Activated naive CD4-positive, alpha-beta T cell treated with anti-CD3 and anti-CD28 coated beads, Interleukin-2, amount 50 U/mL, for 24 hours (primary cell): ENCODE data around the gene AANAT.

Source experiments
- H3K27ac Mint-ChIP-seq: one replicate; pipeline ENCODE4 v1.8.0; 2021; ENCODE audit warnings: mild to moderate bottlenecking, mixed read lengths
- H3K27me3 Mint-ChIP-seq: one replicate; pipeline ENCODE4 v1.8.0; 2021; ENCODE audit warnings: mixed read lengths
- H3K36me3 Mint-ChIP-seq: one replicate; pipeline ENCODE4 v1.8.0; 2021; ENCODE audit warnings: mixed read lengths
- H3K4me1 Mint-ChIP-seq: one replicate; pipeline ENCODE4 v1.8.0; 2021; ENCODE audit warnings: mixed read lengths
- H3K4me3 Mint-ChIP-seq: one replicate; pipeline ENCODE4 v1.8.0; 2021; ENCODE audit warnings: mild to moderate bottlenecking, mixed read lengths
- H3K9me3 Mint-ChIP-seq: one replicate; pipeline ENCODE4 v1.8.0; 2021; ENCODE audit warnings: mixed read lengths

AANAT gene

DNA sequence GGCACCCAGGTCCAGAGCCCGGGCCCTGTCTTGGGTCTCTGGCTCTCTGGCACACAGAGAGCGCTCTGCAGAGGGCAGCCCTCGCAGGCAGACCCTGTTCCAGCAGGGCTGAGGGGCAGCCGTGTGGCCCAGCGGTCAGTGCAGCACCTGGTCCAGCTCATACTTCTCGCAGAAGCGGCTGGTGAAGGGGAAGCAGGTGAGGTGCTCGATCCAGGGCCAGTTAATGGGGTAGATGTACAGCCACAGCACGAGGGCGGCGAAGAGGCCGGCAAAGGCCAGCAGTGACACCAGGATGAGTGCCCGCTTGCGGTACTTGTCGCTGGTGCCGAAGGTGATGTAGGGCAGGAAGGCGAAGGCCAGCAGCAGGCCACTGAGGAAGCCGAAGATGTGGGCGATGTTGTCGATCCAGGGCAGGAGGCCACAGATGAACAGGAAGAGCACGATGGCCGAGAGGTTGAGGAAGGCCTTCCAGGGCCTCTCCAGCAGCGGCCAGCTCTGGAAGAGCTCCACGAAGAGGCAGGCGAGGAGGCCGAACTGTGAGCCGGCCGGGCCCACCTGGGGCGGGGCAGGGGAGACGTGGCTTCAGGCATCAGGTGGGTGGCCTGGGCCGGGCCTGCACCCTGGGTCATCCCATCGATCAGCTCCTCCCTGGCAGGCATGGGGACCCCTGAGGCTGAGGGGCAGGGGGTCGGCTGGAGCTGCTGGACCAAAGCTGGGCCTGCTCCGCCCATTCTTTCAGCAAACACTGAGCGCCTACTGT, 4.3 kb downstream of the AANAT start:
- H3K4me1 Mint-ChIP-seq = no peaks in the 10 kb centered on the region
- no peaks in the 10 kb centered on the region for H3K27me3 Mint-ChIP-seq
- H3K4me3 Mint-ChIP-seq = no peak overlapping the region
- H3K27ac Mint-ChIP-seq = no peak overlapping the region
- H3K9me3 Mint-ChIP-seq = no peaks in the 10 kb centered on the region
- H3K36me3 Mint-ChIP-seq = peaks cover 7% of the 10 kb centered on the region

DNA sequence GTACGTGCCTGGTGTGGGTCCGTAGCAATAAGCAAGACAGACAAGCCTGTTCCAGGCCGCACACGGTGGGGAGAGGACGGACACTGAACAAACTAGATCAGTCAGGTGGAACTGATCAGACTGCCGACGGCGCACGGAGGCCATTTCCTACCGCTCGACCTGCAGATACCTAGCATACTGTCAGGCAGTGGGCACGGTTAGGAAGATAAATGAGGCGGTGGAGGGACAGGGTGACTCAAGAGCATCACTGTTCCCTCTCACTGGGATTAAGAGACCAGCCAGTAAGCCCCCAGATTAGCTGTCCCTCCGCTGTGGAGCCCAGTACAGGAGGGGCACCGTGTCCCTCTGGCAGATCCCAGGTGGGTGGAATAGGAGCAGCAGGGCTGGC, 4.8 kb downstream of the AANAT start:
- Mint-ChIP-seq H3K36me3 (peaks cover 7% of the 10 kb centered on the region), H3K4me3 (no peak overlapping the region), H3K4me1 (no peaks in the 10 kb centered on the region), H3K9me3 (no peaks in the 10 kb centered on the region), H3K27ac (no peak overlapping the region), H3K27me3 (no peaks in the 10 kb centered on the region)

DNA sequence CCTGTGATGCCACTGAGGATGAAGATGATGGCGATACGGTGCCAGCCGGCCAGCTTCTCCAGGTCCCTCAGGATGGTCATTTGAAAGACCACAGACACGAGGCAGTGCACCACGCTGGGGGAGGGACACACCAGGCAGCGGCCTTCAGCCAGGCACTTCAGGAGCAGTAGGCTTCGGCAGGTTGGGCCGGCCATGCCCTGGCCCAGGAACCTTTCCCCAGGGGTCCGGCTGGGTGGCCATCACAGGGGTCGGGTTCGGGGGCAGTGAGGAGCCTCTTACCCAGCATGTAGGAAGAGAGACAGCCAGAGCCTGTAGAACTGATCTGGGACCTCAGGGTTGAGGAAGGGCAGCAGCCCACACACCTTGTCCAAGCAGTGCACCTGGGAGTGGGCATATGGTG, 5.3 kb downstream of the AANAT start:
- peaks cover 7% of the 10 kb centered on the region for H3K36me3 Mint-ChIP-seq
- H3K4me1 Mint-ChIP-seq = no peaks in the 10 kb centered on the region
- H3K4me3 Mint-ChIP-seq = no peak overlapping the region
- no peak overlapping the region for H3K27ac Mint-ChIP-seq
- no peaks in the 10 kb centered on the region for H3K27me3 Mint-ChIP-seq
- no peaks in the 10 kb centered on the region for H3K9me3 Mint-ChIP-seq

DNA sequence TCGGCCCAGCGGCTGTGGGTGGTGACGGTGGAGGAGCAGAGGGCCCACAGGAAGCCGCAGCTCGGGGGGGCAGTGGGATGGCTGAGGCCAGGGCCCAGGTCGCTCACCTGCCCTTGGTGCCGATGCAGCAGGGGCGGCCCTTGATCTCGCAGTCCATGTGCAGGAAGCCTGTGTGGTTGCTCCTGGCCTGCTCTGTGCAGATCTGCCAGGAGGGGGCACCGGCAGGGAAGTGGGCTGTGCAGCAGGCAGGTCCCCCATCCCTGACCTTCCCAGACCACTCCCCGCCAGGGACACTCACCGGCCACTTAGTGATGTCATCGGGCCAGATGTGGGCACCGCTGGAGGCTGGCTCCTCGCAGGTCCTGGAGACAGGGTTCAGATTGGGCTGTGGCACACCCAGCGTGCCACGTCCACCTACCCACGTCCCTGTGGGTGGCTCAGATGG, 6.2 kb downstream of the AANAT start:
- no peaks in the 10 kb centered on the region for H3K4me1 Mint-ChIP-seq
- no peaks in the 10 kb centered on the region for H3K27me3 Mint-ChIP-seq
- H3K27ac Mint-ChIP-seq = no peak overlapping the region
- no peaks in the 10 kb centered on the region for H3K9me3 Mint-ChIP-seq
- H3K4me3 Mint-ChIP-seq = no peak overlapping the region
- H3K36me3 Mint-ChIP-seq = peaks cover 7% of the 10 kb centered on the region

DNA sequence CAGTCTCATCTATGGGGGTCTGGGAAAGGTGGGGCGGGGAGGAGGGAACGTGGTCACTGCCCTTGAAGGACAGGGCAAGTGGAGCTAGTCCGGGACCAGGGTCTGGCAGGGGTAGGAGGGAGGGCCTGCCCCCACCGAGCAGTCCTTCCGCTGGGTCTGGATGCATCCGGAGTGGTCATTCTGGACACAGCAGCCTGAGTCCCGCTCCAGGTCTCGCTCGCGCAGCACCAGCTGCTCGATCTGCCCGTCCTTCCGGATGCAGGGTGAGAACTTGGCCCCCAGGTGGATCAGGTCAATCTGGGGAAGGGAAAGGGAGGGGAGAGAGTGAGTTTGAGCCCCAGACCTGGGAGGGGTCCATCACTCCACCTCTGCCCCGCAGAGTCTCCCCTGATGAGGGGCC, 6.8 kb downstream of the AANAT start:
- no peak overlapping the region for H3K27ac Mint-ChIP-seq
- H3K4me3 Mint-ChIP-seq = no peak overlapping the region
- no peaks in the 10 kb centered on the region for H3K27me3 Mint-ChIP-seq
- no peaks in the 10 kb centered on the region for H3K9me3 Mint-ChIP-seq
- no peaks in the 10 kb centered on the region for H3K4me1 Mint-ChIP-seq
- H3K36me3 Mint-ChIP-seq = peaks cover 7% of the 10 kb centered on the region

DNA sequence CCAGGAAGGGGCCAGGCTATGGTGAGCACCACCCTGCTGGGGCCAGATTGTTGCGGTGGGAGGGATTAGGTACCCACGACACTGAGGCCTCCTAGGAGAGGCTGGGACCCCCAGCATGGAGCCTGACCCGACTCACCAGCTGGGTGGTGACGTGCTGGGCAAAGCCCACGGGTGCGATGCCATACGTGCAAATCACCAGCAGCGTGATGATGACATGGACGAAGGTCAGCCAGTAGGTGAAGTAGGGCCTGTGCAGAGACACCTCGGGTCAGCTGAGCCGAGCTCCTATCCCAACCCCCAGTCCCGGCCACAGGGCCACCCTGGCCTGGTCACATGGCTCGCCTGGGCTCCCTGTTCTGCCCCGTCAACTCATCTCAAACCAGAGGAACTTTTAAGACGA, 7.5 kb downstream of the AANAT start:
- Mint-ChIP-seq H3K27ac (no peak overlapping the region), H3K4me3 (no peak overlapping the region), H3K4me1 (no peaks in the 10 kb centered on the region), H3K27me3 (no peaks in the 10 kb centered on the region), H3K9me3 (no peaks in the 10 kb centered on the region), H3K36me3 (peaks cover 8% of the 10 kb centered on the region)

DNA sequence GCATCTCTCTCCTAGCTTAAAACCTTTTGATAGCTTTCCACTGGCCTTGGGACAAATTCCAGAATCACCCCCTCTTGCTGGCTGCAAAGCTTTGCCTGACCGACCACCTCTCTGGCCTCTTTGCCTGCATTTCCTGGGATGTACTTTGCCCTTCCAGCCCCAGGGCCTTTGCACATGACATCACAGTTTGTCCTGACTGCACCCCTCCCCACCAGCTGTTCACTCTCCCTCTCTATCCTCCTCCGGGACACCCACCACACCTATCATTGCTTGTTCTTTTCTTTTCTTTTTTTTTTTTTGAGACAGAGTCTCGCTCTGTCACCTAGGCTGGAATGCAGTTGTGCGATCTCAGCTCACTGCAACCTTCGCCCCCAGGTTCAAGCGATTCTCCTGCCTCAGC, 7.9 kb downstream of the AANAT start:
- Mint-ChIP-seq H3K4me1 (no peaks in the 10 kb centered on the region), H3K27ac (no peak overlapping the region), H3K36me3 (peaks cover 8% of the 10 kb centered on the region), H3K27me3 (no peaks in the 10 kb centered on the region), H3K9me3 (no peaks in the 10 kb centered on the region), H3K4me3 (no peak overlapping the region)

DNA sequence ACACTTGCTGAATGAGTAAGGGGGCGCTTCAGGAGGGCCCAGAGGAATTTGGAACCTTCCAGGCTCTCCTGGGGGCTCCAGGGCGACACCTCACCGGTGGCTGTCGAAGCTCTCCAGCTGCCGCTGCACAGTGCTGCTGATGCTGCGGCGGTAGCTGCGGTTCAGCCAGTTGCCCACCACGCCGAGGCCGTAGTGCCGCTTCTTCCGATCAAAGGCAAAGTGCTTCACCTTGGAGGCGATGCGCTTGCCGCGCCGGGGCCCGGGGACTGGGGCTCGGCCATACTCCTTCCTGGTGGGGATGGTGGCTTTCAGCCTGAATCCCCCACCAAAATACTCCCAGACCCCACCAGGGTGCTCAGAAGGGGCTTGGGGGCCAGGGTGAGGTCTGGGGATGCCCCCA, 9.3 kb downstream of the AANAT start:
- peaks cover 5% of the 10 kb centered on the region for H3K36me3 Mint-ChIP-seq
- H3K9me3 Mint-ChIP-seq = no peaks in the 10 kb centered on the region
- no peaks in the 10 kb centered on the region for H3K4me1 Mint-ChIP-seq
- H3K27ac Mint-ChIP-seq = no peak overlapping the region
- no peak overlapping the region for H3K4me3 Mint-ChIP-seq
- no peaks in the 10 kb centered on the region for H3K27me3 Mint-ChIP-seq

DNA sequence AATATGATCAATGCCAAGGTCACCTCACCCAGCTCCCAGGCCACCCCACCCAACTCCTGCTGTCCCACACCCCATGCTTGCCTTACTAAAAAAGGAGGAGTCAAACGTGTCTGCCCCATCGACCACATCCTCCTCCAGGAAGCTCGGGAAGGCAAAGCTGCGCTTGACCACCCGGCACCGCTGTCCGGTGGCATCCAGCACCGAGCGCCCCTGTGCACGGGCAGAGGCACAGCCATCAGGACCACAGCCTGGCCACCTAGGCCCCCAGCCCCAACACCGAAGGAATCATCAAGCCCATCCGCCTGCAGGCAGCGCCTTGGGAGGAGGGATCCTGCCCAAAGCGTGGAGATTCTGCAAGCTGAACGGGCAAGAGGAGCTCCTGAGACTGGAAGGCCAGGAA, 10.2 kb downstream of the AANAT start:
- no peak overlapping the region for H3K27ac Mint-ChIP-seq
- H3K9me3 Mint-ChIP-seq = no peaks in the 10 kb centered on the region
- no peaks in the 10 kb centered on the region for H3K4me1 Mint-ChIP-seq
- peaks cover 5% of the 10 kb centered on the region for H3K36me3 Mint-ChIP-seq
- H3K4me3 Mint-ChIP-seq = no peak overlapping the region
- no peaks in the 10 kb centered on the region for H3K27me3 Mint-ChIP-seq

DNA sequence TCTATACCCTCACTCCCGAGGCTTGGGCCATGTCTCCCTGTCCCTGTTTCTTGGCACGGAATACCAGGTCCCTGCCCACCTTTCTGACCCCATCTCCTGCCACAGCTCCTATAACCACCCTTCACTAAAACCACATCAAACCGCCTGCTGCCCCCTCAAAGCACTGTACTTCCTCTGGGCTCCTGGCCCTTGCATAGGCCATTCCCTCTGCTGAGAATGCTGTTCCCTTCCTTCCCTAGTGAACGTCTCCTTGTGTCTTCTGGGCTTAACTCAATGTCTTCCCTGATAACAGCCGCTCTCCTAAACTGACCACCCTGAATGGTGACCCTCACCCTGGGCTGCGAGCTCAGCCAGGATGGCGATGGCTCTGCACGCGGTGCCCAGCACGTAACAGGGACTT, 10.7 kb downstream of the AANAT start:
- Mint-ChIP-seq H3K4me1 (no peaks in the 10 kb centered on the region), H3K9me3 (no peaks in the 10 kb centered on the region), H3K27me3 (no peaks in the 10 kb centered on the region), H3K36me3 (peaks cover 5% of the 10 kb centered on the region), H3K4me3 (no peak overlapping the region), H3K27ac (peak overlapping the region; percentile 18)

DNA sequence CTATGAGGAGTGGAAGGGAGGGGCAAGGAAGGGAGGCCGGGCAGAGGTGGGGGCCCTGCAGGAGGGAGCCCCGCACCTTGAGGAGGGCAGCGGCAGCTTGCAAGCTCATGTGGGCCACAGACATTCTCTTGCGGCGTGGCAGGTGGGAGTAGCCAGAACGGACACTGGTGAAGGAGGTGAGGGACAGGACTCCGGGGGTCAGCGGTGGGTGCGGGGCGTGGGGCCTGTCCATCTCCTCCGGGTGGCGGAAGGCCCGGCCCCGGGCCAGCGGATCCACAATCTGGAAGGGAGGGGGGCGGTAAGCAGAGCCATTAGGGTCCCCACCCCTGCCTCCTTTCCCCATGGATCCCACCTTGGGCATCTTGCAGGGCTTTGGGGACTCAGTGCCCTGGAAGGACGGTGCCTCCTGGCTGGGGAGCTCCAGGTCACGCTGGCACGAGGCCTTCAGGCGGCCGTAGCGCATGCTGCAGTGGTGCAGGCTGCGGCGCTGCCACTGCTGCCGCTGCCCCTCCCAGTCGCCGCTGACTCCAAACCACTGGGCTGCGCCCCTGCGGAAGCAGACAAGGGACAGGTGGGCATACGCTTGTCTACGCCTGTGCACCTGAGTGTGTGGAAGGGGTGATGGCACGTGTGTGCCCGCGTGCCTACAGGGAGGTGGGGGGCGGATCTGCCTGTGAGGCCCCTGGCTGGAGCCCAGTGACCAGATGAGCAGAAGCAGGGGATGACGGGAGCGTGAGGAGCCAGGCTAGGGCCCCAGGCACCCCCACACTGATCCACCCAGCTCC, 11.5 kb downstream of the AANAT start:
- no peak overlapping the region for H3K27ac Mint-ChIP-seq
- H3K4me1 Mint-ChIP-seq = no peaks in the 10 kb centered on the region
- no peaks in the 10 kb centered on the region for H3K9me3 Mint-ChIP-seq
- no peaks in the 10 kb centered on the region for H3K27me3 Mint-ChIP-seq
- no peak overlapping the region for H3K4me3 Mint-ChIP-seq
- peaks cover 3% of the 10 kb centered on the region for H3K36me3 Mint-ChIP-seq

DNA sequence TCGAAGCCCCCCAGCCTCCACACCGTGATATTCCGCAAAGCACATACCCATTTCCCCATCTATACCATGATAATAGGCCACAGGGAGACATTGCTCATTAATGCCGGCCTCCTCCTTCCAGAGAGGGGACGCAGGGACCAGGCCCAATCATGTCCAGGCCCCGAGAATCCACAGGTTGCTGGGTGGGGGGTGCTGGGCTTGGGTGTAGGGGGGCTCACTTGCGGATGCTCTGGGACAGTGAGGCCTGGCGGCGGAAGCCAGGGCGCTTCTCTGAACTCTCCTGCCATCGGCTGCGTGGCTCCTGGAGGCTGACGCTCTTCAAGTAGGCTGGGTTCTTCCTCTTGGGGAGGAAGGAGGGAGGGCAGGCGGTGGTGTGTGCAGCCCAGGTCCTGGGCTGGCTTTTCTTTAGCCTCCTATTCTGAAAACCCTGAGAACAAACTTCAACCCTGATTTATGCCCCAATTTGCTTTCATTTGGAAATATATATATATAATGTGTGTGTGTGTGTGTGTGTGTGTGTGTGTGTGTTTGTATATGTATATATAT, 12.2 kb downstream of the AANAT start:
- Mint-ChIP-seq H3K27ac (no peak overlapping the region), H3K27me3 (no peaks in the 10 kb centered on the region), H3K9me3 (no peaks in the 10 kb centered on the region), H3K4me1 (no peaks in the 10 kb centered on the region), H3K4me3 (no peak overlapping the region), H3K36me3 (peaks cover 3% of the 10 kb centered on the region)

DNA sequence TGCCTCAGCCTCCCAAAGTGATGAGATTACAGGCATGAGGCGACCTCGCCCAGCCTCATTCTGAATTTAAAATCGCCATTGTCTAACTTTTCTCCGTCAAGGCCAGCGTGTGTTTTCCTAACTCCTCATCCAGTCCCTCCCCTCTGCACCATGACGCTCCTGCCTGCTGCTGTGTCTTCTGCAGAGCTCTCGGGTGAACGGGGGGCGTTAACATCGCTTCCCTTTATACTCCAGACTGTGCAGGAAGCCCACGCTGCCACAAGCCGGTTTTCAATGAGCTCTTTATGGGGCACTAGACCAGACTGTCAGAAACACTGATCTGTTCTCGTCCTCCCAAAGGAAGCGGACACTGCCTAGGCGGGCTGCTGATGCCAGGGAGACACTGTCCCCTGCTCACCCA, 13.2 kb downstream of the AANAT start:
- no peaks in the 10 kb centered on the region for H3K27me3 Mint-ChIP-seq
- no peak overlapping the region for H3K4me3 Mint-ChIP-seq
- H3K36me3 Mint-ChIP-seq = peaks cover 1% of the 10 kb centered on the region
- H3K9me3 Mint-ChIP-seq = no peaks in the 10 kb centered on the region
- no peaks in the 10 kb centered on the region for H3K4me1 Mint-ChIP-seq
- no peak overlapping the region for H3K27ac Mint-ChIP-seq

DNA sequence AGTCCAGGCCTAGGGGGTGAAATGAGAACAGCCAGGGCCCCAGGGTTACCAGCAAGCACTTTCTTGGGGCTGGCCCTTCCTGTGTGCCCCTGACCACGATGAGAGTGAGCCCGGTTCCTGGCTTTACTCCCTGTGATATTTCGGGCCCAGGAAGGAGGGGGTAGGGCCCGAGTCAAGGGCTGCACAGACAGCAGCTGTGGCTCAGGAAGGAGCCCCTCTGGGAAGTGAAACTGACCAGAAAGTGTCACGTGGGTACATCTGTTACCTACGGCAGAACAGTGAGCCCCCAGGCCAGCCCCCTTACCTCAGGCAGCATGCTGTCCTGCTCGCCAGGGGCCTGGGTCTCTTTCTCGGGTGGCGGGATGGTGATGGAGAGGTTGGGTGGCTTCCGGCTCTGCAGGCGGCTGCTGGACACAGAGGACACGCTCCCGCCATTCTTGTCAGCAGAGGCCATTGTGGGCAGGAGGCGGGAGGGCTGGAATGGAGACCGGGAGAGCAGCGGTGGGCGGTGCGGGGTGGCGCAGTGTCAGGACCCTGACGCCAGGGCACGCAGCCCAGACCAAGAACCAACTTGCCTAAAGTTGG, 13.8 kb downstream of the AANAT start:
- H3K4me3 Mint-ChIP-seq = no peak overlapping the region
- no peaks in the 10 kb centered on the region for H3K4me1 Mint-ChIP-seq
- no peaks in the 10 kb centered on the region for H3K9me3 Mint-ChIP-seq
- H3K27ac Mint-ChIP-seq = no peak overlapping the region
- peaks cover 1% of the 10 kb centered on the region for H3K36me3 Mint-ChIP-seq
- H3K27me3 Mint-ChIP-seq = no peaks in the 10 kb centered on the region

DNA sequence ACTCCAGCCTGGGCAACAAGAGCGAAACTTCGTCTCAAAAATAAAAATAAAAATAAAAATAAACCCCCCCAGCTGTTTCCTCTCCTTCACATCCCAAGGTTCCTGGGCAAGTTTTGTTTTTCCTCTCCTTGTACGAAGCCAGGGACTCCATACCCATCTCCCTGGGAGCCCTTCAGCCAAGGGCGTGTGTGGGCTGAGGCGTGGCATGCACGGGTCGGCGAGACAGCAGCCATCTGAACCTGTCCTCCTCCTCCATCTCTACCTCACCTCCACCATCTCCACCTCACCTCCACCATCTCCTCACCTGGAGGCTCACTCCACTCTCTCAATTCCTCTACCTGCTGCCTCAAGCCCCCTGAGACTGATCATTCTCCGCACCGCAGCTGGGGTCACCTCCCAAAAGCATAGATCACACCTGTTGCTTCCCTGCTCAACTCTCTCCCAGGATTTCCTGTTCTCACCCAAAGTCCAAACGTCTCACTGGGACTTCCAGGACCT, 16.9 kb downstream of the AANAT start:
- no peak overlapping the region for H3K4me3 Mint-ChIP-seq
- no peak overlapping the region for H3K27ac Mint-ChIP-seq

DNA sequence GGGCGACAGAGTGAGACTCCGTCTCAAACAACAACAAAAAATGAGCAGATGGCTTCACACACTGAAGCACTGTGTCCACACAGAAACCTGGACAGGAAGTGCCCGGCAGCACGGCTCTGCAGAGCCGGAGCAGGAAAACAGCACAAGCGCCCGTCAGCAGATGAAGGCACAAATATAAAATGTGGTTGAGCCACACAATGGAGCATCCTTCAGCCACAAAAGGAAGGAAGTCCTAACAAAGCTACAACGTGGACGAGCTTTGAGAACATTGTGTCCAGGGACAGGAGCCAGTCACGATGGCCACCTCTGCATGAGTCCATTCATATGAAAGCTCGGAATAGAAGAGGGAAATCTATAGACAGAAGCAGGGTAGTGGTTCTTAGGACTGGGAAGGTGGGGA, 18.2 kb downstream of the AANAT start:
- Mint-ChIP-seq H3K27me3 (no peaks in the 10 kb centered on the region), H3K36me3 (peaks cover 2% of the 10 kb centered on the region), H3K4me1 (no peaks in the 10 kb centered on the region), H3K9me3 (no peaks in the 10 kb centered on the region), H3K27ac (no peak overlapping the region), H3K4me3 (no peak overlapping the region)

More for the DNA sequence above, 16.9 kb downstream of the AANAT start:
- peaks cover 4% of the 10 kb centered on the region for H3K36me3 Mint-ChIP-seq
- H3K9me3 Mint-ChIP-seq = no peaks in the 10 kb centered on the region
- H3K4me1 Mint-ChIP-seq = no peaks in the 10 kb centered on the region
- no peaks in the 10 kb centered on the region for H3K27me3 Mint-ChIP-seq
